Mucosa of rectum (tissue), 2 donors: ENCODE results near the gene ANGPT4.

Experiments used
- H3K27ac ChIP-seq, 2 donors: one replicate each; pipeline ENCODE4 v1.7.0; 2013; ENCODE audit warnings: inconsistent platforms in 2 of 2, low read depth in 2 of 2, low read length in 2 of 2
- H3K27me3 ChIP-seq, 2 donors: one replicate each; pipeline ENCODE4 v1.7.0; 2013; ENCODE audit warnings: low read length in 2 of 2; ENCODE audit not compliant: control insufficient read depth in 2 of 2, insufficient read depth in 2 of 2
- H3K36me3 ChIP-seq, 2 donors: one replicate each; pipeline ENCODE4 v1.7.0; 2013; ENCODE audit warnings: low read length in 2 of 2; ENCODE audit not compliant: control insufficient read depth in 2 of 2, insufficient read depth in 2 of 2
- H3K4me1 ChIP-seq, 2 donors: one replicate each; pipeline ENCODE4 v1.7.0; 2013; ENCODE audit warnings: low read length in 2 of 2, mild to moderate bottlenecking in 1 of 2; ENCODE audit not compliant: control insufficient read depth in 2 of 2, insufficient read depth in 2 of 2
- H3K4me3 ChIP-seq, 2 donors: one replicate each; pipeline ENCODE4 v1.7.0; 2013; ENCODE audit warnings: low read length in 2 of 2
- H3K9ac ChIP-seq, 2 donors: one replicate each; pipeline ENCODE4 v1.7.0; 2013; ENCODE audit warnings: low read length in 2 of 2, low read depth in 1 of 2, mild to moderate bottlenecking in 1 of 2
- H3K9me3 ChIP-seq, 2 donors: one replicate each; pipeline ENCODE4 v1.7.0; 2013; ENCODE audit warnings: low read length in 2 of 2; ENCODE audit not compliant: control insufficient read depth in 2 of 2
- donor health status: healthy.
- donor health status: Normal muscosa, but diverticular disease.

ANGPT4 gene

DNA sequence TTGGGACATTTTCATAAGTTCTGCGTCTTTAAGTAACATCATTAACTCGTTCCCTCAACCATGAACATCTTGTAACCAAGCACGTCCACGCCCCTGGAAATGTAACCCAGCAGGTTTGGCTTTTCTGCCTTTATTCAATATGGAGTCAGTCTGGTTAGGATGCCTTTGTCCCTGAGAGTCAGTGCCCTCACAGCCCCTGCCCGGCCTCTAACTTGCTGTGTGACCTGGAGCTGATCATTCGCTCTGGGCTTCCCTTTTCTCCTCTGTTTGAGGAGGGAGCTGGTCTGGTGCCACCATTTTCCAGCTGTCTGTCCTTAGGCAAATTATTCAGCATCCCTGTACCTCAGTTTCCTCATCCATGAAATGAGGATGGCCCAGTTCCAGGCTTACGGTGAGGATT, 26.5 kb upstream of the ANGPT4 start:
- H3K36me3 ChIP-seq, result no peaks in the 10 kb centered on the region
- H3K4me1 ChIP-seq, result no peaks in the 10 kb centered on the region
- no peak overlapping the region for H3K27ac ChIP-seq
- H3K27me3 ChIP-seq, result peaks cover 0 to 2% of the 10 kb centered on the region in 2 donors
- H3K4me3 ChIP-seq, result no peak overlapping the region
- H3K9me3 ChIP-seq, result no peaks in the 10 kb centered on the region
- no peak overlapping the region for H3K9ac ChIP-seq

DNA sequence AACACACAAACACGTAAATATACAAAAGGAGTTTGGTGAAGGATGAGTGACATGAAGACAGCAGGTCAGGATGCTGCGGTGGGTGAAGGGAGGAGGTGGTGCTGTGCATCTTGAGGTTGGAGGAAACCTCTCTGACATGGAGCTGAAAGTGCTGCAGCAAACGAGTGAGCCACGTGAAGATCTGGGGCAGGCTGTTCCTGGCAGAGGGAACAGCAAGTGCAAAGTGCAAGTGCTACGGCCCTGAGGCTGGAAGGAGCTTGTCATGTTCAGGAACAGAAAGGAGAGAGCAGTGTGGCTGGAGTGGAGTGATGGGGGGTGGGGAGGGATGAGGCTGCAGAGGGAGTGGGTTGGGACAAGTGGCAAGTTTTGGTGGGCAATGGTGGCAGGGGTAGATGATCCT, 24.8 kb upstream of the ANGPT4 start:
- Histone ChIP-seq H3K27ac (no peak overlapping the region), H3K4me3 (no peak overlapping the region), H3K9me3 (no peaks in the 10 kb centered on the region), H3K27me3 (peaks cover 0 to 2% of the 10 kb centered on the region in 2 donors), H3K36me3 (no peaks in the 10 kb centered on the region), H3K4me1 (no peaks in the 10 kb centered on the region), H3K9ac (no peak overlapping the region)

DNA sequence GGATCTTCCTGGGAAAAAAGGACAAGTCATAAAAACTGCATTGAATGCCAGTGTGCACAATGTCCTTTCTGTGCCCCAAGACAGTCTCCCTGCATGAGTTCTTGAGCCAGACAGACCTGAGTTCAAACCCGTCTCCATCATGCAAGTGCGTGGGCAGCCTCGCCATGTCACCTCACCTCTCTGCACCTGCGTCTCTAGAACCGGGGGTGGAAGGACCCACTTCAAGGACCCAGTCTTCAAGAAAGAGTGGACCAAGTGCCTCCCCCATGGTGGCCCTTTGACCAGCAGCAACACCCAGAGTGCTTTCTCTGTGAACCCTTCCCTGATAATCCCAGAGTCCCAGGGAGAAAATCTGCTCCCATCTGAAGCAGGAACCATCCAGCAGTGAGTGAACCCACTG, 23.5 kb upstream of the ANGPT4 start:
- H3K9ac ChIP-seq, result no peak overlapping the region
- H3K4me3 ChIP-seq, result no peak overlapping the region
- H3K4me1 ChIP-seq, result no peaks in the 10 kb centered on the region
- H3K9me3 ChIP-seq, result no peaks in the 10 kb centered on the region
- H3K27me3 ChIP-seq, result peaks cover 0 to 2% of the 10 kb centered on the region in 2 donors
- no peak overlapping the region for H3K27ac ChIP-seq
- no peaks in the 10 kb centered on the region for H3K36me3 ChIP-seq

DNA sequence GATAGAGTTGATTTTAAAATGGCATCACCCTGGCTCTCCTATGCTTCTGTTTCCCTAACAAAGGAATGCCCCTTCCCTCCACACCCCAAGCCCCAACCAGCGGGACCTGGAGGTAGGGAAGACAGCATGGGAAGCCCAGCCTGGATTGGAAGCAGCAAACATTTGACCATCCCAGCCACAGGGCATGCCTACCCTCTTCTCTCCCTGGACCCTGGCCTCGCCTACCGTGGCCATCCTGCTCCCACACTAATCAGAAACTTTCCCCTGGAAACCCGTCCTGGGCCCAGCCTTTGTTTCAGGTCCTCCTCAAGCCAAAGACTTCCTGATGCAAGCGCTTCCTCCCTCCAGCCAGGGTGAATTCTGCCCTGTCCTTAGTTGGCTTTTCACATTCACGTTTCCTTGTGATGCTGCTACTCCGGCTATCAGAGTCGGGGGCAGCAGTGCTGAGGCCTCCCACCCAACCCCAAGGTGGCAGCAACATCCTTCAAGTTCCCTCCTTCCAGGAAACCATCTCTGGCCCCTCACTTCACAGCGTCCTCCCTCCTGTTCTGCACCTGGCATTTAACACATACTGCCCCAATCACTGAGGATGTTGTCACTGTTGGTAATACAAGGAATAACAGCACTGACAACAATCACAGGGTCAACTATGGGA, 18.2 kb upstream of the ANGPT4 start:
- H3K9me3 ChIP-seq, result peaks cover 0 to 11% of the 10 kb centered on the region in 2 donors

DNA sequence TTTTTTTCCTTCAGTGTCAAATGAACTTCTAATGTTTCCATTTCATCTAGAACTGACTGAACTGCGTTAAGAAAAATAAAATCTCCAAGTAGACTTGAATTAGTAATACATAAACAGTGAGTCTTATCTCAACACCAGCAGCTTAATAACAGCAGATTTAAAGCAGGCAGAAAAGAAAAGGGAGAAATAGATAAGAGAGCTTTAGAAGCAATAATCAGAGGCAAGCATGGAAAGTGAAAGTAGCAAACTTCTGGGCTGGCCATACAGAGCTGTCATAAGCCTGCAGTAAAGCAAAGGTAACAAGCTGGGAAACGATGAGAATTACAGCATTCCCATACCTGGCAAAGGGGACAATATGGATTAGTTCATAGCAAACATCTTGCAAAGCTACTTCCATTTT, 16.9 kb upstream of the ANGPT4 start:
- Histone ChIP-seq H3K4me1 (no peaks in the 10 kb centered on the region), H3K9ac (no peak overlapping the region), H3K36me3 (no peaks in the 10 kb centered on the region), H3K9me3 (peaks cover 0 to 11% of the 10 kb centered on the region in 2 donors), H3K4me3 (no peak overlapping the region), H3K27me3 (no peaks in the 10 kb centered on the region), H3K27ac (no peak overlapping the region)

More for the DNA sequence above, 18.2 kb upstream of the ANGPT4 start:
- no peaks in the 10 kb centered on the region for H3K27me3 ChIP-seq
- H3K4me3 ChIP-seq, result no peak overlapping the region
- no peak overlapping the region for H3K27ac ChIP-seq
- no peaks in the 10 kb centered on the region for H3K36me3 ChIP-seq
- H3K9ac ChIP-seq, result no peak overlapping the region
- H3K4me1 ChIP-seq, result no peaks in the 10 kb centered on the region

DNA sequence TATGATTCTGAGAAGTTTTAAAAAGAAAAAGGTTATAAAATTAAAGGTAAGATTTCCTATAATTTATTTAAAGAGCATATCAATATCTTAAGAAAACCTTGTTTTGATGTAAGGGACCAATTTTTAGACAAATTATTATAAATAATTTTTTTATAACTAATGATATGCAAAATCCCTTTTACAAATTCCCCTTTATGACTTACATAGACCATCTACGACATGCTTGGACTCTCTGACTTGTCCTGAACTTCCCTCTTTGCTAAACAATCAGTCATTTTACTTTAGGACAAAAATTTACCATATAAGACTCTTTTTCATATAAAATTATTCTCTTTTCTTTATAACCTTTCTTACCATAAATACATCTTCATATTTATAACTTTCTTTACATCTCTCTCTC, 15.3 kb upstream of the ANGPT4 start:
- Histone ChIP-seq H3K4me3 (no peak overlapping the region), H3K9me3 (peaks cover 0 to 11% of the 10 kb centered on the region in 2 donors), H3K4me1 (no peaks in the 10 kb centered on the region), H3K27ac (no peak overlapping the region), H3K36me3 (no peaks in the 10 kb centered on the region), H3K9ac (no peak overlapping the region), H3K27me3 (no peaks in the 10 kb centered on the region)

DNA sequence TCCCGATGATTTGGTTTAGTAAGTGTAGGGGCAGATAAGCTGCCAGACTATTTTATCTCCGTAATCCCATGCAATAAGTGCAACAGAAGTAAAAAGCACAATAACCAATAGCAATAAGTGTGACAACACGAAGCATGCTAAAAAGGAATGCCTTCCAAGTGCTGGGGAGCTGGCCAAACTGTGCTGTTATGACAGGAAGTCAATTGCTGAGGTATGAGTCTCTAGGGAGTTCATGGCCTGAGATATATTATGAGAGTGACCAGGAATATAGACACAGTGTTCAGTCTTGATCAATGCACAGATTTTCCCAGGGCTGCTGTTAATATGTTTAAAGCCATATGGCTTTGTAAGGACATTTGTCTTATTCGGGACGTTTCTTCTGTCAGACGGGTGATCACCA, 10.5 kb upstream of the ANGPT4 start:
- Histone ChIP-seq H3K9me3 (peaks cover 0 to 6% of the 10 kb centered on the region in 2 donors), H3K4me1 (no peaks in the 10 kb centered on the region), H3K9ac (no peak overlapping the region), H3K36me3 (no peaks in the 10 kb centered on the region), H3K27me3 (no peaks in the 10 kb centered on the region), H3K27ac (no peak overlapping the region), H3K4me3 (no peak overlapping the region)

DNA sequence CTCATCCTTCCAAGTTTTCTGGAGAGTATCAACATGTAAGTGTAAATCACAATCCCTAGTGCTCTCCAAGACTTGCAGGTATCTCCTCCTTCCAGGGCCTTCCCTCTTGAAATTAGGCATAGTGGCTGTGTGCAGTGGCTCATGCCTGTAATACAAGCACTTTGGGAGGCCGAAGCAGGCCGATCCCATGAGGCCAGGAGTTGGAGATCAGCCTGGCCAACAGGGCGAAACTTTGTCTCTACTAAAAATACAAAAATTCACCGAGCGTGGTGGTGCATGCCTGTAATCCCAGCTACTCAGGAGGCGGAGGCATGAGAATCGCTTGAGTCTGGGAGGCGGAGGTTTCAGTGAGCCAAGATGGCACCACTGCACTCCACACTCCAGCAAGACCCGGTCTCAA, 9.4 kb upstream of the ANGPT4 start:
- H3K36me3 ChIP-seq, result no peaks in the 10 kb centered on the region
- no peaks in the 10 kb centered on the region for H3K9me3 ChIP-seq
- no peaks in the 10 kb centered on the region for H3K4me1 ChIP-seq
- H3K9ac ChIP-seq, result no peak overlapping the region
- H3K4me3 ChIP-seq, result no peak overlapping the region
- no peaks in the 10 kb centered on the region for H3K27me3 ChIP-seq
- H3K27ac ChIP-seq, result no peak overlapping the region

DNA sequence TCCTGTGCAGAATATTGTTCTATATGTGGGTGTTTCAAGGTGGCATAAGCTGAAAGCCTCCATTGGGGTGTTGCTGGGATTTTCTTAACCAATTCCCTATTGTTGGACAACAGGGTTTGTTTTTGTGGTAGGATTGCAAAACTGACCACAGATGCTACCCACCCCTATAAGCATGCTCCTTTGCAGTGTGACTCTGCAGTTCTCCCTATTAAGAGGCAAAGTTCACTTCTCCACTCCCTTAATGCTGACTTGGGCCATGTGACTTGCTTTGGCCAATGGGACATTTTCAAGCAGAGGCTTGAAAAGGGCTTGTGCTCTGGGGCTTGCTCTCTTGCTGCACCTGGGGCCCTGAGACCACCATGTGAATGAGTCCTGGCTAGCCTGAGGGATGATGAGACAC, 8.5 kb upstream of the ANGPT4 start:
- H3K27ac ChIP-seq, result no peak overlapping the region
- no peak overlapping the region for H3K4me3 ChIP-seq
- H3K4me1 ChIP-seq, result no peaks in the 10 kb centered on the region
- no peaks in the 10 kb centered on the region for H3K27me3 ChIP-seq
- H3K9ac ChIP-seq, result no peak overlapping the region
- H3K9me3 ChIP-seq, result no peaks in the 10 kb centered on the region
- H3K36me3 ChIP-seq, result no peaks in the 10 kb centered on the region

DNA sequence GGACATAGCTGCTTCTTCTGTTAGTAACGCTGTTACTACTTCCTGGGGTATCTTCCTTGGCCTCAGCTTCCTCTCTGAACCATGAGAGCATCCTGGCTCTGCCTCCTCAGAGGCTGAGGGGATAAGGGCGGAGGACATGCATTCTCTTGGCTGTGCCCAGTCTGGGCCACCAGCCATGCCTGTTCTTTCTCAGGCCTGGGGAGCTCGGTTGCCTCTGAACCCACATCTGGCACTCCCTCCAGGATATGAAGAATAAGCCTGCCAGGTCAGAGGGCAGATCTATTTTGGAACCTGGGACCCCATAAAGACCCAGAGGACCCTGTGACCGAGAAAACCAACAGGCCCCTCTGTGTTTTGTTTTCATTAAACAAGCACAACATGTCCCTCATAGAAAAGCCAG, 6.6 kb upstream of the ANGPT4 start:
- Histone ChIP-seq H3K9ac (no peak overlapping the region), H3K27ac (no peak overlapping the region), H3K9me3 (no peaks in the 10 kb centered on the region), H3K4me3 (no peak overlapping the region), H3K4me1 (no peaks in the 10 kb centered on the region), H3K27me3 (no peaks in the 10 kb centered on the region), H3K36me3 (no peaks in the 10 kb centered on the region)

DNA sequence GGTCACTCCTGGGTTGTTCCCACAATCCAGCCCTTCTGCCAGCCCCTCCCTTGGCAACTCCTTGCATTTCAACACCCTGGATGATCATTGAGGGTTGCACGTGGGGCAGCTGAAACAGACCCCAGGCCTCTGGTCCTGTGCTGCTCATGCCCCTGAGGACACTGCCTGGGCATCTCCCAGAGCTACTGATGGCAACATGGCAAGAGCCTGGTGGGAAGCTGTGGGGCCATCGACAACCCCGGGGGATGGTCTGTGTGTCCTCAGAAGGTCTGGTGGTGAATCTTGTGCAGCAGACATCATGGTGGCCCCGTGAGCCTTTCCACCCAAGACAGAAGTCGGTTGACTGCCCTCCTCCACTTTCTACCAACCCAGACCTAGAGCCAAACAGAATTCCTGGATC, 4.9 kb upstream of the ANGPT4 start:
- no peaks in the 10 kb centered on the region for H3K9me3 ChIP-seq
- no peak overlapping the region for H3K27ac ChIP-seq
- no peak overlapping the region for H3K9ac ChIP-seq
- no peaks in the 10 kb centered on the region for H3K4me1 ChIP-seq
- no peaks in the 10 kb centered on the region for H3K27me3 ChIP-seq
- no peak overlapping the region for H3K4me3 ChIP-seq
- no peaks in the 10 kb centered on the region for H3K36me3 ChIP-seq
